ENCODE data around the gene ADM.

Gene ADM

DNA sequence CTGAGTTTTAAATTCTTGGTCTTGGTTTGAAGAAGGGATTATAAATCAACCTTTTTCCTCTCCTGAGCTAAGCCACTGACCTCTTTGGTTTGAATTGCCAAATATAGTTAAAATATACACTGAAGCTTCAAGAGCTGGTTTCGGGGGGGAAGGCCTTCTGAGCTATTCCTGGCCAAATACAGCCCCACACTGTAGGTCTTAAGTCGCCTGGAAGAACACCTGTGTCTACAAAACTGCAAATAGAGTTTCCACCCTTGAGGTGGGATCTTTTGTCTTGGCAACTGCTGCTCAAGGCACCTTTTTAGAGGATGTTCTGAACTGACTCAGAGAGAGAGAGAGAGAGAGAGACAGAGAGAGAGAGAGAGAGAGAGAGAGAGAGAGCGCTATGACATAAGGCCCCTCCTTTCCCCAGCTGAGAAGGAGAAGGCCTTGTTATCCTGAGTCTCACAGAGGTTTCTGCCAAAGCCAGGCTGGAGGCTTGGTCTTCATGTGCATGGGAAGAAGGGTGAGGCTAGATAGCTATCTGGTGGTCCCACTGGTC is 5.5 kb downstream of the ADM start:
- DNase-seq: no peak

DNA sequence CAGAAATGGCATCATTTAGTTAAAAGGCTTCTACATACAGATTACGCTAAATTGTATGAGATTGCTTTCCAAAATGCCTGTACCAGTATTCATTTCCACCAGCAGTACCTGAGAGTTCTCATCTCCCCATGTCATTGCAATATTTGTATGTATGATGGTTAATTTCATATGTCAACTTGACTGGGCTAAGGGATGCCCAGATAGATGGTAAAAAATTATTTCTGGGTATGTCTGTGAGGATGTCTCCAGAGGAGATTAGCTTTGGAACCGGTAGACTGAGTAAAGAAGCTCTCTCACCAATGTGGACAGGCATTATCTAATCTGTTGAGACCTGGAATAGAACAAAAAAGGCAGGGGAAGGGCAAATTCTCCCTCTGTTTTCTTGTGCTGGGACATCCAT is 6.9 kb downstream of the ADM start:
- no peak for DNase-seq

DNA sequence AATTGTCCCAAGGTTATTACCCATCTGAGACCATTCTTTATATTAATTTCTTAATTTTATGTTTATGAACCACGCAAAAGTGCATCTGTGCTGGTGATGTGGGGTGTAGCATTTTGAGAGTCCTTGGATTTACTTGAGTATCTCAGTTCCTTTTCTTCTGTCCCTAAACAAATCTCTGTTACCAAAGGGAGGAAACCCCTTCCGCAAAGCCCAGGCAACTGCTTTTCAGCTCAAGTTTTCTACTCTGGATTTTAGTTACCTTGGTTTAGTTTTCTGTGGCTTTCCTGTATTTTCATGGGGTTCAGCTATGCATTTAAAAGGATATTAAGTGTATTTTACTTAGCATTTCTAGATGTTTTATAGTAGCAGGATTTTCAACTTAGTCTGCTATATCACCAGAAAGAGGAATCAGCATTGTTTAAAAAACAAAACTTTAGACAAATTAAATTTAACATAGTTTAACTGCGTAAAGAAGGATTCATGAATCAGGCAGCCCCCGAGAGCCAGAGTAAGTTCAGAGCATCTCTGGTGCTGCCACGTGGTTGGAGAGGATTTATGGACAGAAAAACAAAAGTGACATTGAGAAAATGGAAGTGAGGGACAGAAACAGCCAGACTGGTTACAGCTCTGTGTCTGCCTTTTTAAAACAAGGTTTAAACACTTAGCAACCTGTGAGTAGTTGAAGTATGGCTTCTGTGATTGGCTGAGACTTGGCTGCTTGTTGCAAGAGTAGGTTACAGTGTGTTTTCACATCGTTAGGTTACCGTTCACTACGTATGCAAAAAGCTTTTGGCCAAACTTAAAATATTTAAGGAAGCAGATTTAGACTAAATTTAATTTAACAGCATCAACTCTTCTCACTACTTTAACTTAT is 9.6 kb downstream of the ADM start:
- DNase-seq: no peak

DNA sequence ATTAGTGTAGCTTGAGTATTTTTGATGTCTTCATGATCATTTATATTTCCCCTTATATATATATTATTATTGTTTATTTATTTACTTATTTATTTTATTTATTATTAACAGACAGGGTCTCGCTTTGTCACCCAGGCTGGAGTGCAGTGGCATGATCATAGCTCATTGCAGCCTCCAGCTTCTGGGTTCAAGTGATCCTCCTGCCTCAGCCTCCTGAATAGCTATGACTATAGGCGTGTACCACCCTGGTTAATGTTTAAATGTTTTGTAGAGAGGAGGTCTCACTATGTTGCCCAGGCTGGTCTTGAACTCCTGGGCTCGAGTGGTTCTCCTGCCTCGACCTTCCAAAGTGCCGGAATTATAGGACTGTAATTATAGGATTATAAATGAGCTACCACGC is 10.2 kb downstream of the ADM start:
- no peak for DNase-seq

DNA sequence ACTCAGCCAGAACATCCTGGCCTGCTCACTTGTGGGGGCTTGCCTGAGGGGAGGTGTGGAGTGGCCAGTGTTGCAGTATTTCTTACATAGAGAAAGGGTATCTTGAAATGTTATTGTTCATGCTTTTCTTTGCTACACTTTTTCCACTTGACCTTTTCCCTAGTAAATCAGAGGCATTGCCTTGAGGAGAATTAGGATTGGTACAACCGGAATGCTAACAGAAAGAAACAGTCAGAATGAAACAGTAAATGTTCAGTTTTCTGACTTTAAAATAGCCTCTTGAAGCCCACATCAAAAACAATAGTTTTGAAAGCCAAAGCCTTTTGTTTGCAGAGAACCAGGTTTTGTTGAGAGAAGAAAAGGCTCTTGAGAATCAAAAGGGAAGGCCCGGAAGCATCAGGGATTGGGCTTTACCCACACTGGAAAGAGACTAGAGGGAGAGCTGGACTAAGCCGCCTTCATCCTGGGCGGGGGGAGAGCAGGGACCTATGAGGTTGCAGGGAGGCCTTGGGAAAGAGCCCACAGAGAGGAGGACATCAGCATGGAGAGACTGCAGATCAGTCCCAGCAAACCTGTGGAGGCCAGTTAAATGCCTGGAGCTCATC is 12.4 kb downstream of the ADM start:
- no peak for DNase-seq

DNA sequence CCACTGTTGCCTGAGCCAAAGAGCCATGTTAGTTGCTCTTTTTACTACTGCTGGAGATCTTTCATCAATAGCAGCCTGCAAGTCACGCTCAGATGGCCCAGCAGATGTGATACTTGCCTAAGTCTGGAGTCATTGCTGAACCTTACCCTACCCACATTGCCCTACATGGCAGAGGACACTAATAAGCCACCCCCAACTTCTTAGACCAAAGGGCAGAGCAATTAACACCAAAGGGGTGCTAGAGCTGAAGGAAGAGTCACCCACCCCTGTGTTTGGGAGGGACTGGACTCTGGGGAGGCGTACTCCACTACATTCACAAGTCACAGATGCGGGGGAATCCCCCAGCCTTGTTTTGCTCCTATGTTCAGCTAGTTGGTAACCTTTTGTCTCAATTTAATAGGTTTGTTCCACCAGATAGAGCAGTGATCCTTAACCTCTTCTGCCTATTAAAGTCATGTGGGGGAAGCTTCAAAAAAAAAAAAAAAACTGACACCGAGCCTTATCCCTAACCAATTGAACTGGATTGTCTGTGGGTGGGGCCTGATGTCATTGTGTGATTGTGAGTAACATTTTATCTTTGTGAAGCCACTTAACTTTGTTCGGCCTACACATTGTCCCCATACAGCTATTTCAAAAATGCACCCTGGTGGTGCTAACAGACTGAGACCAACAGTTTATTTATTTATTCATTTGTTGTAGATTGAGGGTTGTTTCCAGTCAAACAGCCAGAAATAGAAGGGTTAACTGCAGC is 13.1 kb downstream of the ADM start:
- DNase-seq: no peak

DNA sequence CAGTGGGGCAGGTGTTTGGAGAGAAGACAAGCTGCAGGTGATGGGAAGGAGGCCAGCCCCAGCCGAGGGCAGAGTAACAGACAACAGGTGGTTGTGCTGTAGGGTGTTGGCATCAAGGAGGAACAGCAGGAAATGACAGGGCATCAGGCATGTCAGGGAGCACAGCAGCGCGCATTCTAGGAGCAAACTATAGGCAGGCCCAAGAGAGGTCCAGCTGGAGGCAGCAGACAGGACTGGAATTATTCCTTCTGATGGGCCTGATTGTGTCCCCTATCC is 13.6 kb downstream of the ADM start:
- no peak for DNase-seq

DNA sequence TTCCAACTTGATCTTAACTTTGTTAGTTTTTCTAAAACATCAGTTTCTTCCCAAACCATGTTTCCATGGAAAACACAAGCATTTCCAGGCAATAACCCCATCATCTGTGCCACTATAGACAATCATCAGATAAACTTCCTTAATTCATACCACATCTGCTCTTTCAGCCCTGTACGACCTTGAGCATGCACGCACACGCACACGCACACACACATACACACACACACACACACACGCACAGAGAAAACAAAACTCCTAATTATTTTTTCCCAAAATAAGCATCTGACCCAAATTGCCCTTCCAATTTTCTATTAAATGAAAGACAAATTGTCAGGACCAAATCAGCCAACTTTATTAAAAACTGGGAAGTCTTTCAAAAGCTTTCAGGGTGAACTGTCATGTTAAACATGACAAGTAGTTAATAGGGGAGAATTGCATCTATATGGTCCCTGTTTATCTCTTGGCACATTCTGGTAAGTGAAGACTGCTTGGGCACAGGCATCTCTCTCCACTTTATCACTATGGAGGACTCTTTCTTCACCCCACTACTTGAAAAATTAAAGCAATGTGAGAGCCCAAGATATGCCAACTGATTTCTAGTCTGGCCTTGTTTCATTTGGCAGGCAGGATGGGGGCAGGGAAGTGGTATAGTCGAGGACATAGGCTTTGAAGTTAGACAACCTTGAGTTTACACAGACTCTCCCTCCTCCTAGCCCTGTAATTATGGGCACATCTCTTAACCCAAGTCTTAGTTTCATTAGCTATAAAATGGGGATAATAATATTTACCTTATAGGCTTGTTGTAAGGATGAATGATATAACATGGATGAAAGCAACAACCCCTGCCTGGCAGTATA is 15.1 kb downstream of the ADM start:
- no peak for DNase-seq

DNA sequence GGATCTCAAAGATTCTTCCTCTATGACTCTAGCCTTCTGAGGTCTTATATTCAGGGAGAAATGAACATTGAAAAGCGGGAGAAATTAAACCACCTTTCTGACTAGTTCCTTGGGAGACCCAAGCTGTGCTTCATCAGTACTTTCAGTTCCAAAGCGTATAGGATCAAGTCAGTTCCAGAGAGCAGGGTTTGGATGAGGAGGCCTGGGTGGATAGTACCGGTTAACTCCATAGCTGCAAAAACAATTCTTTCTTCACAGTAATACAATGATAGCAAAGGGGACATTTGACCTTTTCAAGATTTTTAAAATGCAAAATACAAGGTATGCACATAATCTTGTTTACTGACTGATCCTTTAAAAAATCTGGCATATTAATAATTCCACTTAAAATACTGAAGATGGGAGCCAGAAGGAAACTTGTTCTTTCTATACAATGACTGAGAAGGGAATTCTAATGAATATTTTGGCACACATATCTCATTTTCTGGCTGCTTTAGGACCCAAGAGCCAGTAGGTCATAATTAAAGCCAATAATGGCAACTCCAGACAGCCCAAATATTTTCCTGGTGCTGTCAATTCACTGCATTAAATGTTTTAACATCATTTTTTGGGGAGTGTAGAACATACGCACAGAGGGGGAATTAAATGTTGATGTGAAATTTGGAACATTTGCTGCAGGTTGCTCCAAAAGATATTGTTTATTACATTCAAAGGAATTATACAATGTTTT is 16.0 kb downstream of the ADM start:
- DNase-seq: no peak

DNA sequence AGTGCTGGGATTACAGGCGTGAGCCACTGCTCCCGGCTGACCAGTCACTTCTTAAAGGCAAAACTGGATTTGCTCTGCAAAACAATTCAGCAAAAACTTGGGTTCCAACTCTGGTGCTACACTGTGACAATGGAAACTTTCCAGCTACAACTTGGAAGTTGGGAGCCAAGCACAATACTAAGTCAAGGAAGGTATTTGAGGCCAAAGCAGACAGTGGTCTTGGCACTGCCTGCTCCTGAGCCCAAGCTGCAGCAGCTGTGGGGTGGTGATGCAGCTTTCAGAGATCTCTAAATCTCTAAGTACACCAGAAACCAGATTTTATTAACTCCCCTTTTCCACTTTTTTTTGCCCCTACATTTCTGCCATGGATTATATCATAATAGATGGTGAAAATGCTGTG is 17.5 kb downstream of the ADM start:
- peak; percentile 68 for DNase-seq

DNA sequence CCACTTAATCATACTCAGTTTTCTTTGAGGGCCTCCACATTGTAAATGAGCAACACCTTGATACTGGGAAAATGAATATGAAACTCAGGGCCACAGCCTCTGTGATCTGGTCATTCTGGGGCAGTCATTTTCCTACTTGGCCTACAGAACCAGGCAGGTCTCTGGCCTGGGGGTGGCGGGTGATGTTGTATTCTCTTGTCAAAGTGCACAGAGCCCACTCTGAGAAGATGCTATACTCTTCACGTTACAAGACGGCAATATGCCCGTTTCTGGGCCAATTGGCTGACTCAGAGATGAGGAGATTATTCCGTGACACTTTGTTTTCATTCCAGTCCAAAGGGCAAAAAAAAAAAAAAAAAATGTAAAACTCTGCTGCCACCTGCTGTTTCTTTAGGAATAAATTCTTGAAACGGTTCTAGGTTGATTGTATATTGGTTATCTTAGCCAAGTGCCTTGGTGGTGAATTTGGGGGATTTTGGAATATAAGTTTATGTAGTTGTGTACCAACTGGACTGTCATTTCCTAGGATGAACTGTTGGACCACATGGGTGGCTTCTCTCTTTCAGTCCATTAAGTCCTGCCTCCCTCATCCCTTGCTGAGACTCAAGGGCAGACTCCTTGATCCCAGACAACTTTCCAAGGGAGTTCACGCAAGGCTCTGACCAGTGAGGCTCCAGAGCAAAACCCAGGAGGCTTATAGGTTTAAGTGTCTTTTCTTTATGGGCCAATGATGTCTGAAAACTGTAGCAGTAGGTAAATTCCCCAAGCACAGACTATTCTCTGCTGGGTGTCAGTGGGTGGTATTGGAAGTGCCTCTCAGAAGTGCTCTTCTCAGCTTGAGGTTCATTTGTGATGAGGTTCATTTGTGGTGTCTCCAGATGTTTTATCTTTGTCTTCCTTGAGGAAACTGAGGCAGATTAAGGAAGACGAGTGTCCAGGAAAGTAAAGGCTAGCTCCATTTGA is 18.2 kb downstream of the ADM start:
- peak; percentile 65 for DNase-seq

DNA sequence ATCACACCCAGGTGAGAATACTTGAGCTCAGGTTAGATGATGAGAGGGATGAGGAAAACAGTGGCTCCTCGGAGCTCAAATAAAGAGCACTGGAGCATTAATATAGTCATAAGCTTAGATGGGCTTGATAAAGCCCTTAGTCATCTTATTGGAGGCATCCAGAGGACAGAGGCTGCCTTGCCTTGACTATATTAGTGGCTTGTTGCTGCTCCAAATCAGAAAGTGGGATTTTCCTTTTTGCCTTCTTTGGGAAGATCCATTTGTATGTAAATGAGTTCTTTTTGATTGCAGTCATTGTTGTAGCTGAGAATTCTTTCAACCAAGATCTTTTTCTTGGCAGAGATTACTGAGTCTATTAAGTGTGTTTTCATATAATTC is 18.9 kb downstream of the ADM start:
- DNase-seq: no peak

DNA sequence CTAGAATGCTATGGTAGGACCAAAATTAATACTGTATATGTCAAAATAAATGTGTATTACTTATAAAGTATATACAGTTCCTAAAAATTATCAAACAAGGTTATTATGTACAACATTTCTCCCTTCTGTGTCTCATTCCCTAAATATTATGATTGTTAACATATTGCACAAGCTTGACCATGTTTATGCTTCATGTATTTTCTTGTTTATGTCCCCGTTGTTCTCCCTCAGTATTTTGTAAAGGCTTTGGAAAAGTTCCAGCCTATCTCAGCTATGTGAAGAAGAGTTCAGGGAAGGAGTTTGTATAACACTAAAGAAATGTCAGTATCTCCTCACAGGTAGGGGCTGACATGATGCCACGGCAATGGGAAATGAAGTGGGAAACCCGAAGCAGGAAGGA is 19.6 kb downstream of the ADM start:
- no peak for DNase-seq

DNA sequence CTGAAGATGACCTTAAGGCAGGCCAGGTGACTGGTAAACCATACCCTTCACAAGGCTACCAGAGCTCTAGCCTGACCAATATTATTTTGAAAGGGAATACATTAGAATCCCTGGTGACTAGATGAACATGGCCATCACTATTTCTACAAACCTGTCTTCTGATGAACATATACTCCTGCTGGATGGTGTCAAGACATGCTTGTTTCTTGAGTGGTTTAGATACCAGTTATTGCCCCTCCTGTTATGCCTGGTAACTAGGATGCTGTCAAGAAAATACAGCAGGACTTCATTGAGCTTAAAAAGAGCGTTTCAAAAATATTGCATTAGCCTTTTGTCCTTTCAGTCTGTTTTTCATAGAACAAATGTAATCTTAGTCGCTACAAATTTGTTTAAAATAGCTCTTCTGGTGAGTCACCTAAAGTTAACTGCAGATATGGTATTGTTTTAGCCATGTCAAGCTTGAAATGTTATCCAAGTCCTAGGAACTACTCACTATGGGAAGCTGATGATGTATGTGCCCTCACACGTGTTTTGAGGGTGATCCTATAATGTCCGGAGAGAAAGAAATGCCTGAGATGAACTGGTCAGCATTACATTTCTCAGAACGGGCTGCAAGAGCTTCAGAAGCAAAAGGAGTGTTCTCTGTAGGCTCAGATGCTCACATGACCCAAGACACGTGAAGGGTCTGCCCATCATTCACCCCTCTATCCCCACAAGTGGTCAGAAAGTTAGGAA is 20.6 kb downstream of the ADM start:
- no peak for DNase-seq

DNA sequence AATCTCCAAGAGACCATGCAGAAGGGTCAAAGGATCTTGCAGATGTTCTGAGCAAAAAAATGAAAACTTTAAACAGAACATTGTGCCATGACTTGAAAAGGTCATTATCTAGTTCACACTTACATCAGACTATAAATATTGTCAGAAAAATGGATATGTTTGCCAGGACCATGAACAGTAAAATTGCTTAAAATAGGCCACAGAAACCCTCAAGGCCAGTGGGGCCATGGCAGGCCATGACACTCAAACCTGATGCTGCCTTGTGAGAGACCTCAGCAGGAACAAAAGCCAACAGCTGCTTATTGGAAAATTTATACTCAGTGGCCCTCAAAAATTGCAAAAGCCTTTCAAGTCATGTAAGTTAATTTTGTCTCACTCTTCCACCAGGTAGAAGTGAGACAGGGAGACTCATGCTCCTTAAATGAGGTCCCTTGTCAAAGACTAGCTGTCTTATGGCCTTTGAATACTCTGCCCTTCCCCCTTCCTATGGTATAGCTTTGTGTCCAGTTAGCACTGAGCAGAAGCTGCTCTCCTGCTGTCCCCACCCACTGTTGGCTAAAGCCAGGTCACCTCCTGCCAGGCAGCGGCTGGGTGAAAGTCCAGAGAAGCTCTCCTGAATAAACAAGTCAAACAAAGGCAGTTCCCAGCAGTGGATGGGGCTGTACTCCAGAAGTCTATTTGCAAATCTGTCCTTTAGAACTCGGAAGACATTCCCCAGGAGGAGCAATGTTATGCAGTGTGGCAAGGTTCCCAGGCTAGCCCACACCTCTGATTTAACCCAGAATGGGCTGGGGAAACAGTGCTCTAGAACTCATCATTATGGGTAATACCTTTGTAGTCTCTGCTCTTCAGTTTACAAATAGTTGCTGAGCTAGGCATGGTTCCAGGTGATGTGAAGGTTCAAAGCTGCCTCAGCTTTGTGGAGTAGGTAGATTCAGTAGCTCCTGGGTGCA is 21.4 kb downstream of the ADM start:
- no peak for DNase-seq

DNA sequence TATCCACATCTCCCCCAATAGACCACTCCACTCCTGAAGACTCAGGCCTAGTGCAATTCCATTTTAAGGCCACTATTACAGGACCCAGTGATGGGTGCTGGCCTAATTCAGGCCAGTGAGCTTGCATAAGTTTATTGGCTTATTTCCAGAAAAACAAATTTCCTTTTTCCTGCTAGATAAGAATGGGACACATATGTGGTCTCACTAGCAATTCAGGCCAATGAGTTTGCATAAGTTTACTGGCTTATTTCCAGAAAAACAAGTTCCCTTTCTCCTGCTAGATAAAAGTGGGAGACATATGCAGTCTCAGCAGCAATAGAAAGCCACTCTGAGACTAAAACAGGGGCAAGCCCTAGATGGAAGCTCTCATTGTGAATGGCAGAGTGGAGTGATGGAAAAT is 22.4 kb downstream of the ADM start:
- DNase-seq: no peak

DNA sequence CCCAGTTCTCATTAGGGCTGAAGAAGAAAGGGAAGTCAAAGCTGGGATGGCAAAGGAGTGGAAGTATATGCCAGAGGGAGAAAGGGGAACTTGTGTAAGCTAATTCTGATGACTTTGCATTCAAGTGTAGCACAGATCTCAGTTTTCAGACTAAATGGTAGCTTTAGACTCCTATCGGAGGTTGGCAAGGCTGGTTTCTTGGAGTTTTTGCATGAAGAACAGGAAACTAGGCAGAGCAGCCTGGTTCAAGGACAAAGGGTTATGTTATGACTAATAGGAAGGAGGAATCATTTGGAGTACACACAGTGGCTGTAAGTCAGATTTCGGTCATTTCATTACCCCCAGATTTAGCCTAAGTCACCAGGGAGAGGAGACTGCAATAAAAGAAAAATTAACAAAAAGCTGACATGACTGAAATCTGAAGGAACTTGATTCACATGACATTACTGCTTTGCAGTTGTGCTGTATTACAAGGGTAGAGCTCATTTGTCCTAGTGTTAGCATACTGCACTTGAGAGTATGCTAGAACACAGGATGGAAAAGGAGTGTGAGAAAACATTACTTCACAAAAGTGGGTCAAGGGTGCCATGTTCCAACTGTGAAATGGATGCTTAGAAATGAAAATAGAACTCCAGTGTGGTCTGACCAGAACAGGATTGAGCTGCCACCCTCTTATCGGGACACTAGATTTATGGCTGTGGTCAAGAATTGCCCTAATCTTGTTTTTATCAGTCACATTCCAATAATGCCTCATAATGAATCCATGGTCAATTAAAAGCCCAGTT is 23.6 kb downstream of the ADM start:
- DNase-seq: no peak

DNA sequence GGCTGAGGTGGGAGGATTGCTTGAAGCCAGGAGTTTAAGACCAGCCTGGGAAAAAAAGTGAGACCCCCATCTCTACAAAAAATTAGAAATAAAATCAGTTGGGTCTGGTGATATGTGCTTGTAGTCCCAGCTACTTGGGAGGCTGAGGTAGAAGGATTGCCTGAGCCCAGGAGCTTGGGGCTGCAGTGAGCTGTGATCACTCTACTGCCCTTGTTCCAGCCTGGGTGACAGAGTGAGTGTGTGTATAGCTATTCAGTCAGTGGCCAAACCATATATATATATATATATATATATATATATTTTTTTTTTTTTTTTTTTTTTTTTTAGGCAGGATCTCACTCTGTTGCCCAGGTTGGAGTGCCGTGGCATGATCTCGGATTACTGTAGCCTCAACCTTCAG is 24.5 kb downstream of the ADM start:
- DNase-seq: no peak
